ENCODE results near the gene HAS3.

- no peak for TF ChIP-seq CTCF (IDR thresholded peaks at IDR 0.05)
- no peak for TF ChIP-seq POLR2A (IDR thresholded peaks at IDR 0.05)
These were observed 36.5 kb downstream of the HAS3 start for GRCh38 chr16:69141936-69142335.
